Hepatic stellate cell (primary cell): ENCODE results near the gene TSPY10.
"Not testable (repeated sequence)": the region's sequence is repeated elsewhere in the genome, so short reads cannot be mapped to it uniquely, and the experiment has no call there.

Experiments
- DNase-seq: peaks from one replicate; pipeline ENCODE4 v3.0.0; 2011; ENCODE audit warnings: low spot score

The TSPY10 gene

GRCh38 chrY:9527580-9527979, at the start of gene TSPY10:
TSPY10 (plus strand) TSS chrY:9527880; CDS start chrY:9527926, 46 bp downstream.
- DNase-seq = not testable (repeated sequence)

DNA sequence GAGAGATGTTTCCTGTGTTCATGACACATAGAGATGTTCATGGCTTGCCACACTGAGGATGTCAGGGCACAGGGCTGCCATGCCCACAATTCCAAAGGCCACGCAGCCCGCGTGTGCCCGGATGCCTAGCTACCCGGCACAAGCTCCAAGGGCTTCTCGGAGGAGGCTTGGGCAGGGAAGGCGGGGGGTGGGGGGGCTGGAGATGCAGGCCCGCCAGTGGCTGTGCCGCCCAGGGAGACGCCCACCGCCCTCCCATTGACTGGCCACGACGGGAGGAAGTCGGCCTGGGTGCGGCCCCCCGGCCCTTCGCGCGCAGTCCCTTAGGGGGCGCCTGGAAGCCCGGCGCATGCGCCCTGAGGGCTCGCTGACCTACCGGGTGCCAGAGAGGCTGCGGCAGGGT, 40.7 kb upstream of the TSPY10 start, which contains the start of gene TSPY9:
TSPY9 (plus strand) TSS at position 301 of the 400 bp plus-strand sequence; CDS start at position 347, 46 bp downstream.
- not testable (repeated sequence) for DNase-seq

DNA sequence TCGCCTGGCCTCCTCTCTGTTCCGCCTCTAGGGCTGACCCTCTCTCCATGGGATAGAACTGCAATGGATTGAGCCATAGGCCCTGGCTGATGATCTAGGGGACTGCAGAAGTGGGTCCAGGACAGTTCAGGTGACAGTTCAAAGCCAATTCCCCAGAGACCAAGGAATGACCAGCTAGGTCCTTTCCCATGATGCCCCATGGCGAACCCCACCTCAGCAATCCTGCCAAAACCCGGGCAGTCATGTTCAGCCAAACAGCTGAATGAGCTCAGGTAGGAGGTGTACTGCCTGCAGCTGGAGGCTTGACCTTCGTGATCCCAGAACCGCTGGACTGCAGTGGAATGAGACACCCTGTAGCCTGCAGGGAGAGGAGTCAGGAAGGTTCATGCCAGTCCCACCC, 23.3 kb upstream of the TSPY10 start:
- not testable (repeated sequence) for DNase-seq

DNA sequence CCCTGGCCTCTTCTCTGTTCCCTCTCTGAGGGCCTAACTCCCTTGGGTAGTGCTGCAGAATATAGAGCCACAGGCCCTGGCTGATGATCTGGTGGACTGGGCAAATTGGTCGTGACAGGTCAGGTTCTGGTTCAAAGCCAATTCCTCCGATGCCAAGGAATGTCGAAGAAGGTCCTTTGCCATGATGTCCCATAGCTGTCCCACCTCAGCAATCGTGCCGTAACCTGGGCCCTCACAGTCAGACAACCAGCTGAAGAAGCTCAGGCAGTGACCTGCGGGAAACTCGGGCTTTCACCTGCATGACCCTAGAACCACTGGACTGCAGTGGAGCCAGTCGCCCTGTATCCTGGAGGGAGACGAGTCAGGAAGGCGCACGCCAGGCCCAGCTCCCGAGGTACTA, 11.4 kb upstream of the TSPY10 start:
- DNase-seq = not testable (repeated sequence)
